Measurements from ENCODE around the gene CASKIN2.

- no peak for TF ChIP-seq CTCF (conservative IDR thresholded peaks at IDR 0.05; ENCODE audit: low read depth, low read length)
- no peak for TF ChIP-seq POLR2A (IDR thresholded peaks at IDR 0.05; ENCODE audit: low read depth, low read length)
- TF ChIP-seq RAD21 (IDR thresholded peaks at IDR 0.05; ENCODE audit: low read length), result no peak
- TF ChIP-seq MXI1 (IDR thresholded peaks at IDR 0.05; ENCODE audit: borderline replicate concordance, low read depth, low read length), result no peak
- TF ChIP-seq MAZ (IDR thresholded peaks at IDR 0.05; ENCODE audit: borderline replicate concordance, low read depth, low read length), result no peak
Observed at GRCh38 chr17:75490173-75490743, 25.1 kb downstream of the CASKIN2 start.

All from IMR-90 (cell line).